AG20443 (cell line): ENCODE measurements around the gene PTPDC1.

ENCODE experiments used
- DNase-seq: peaks from one replicate; pipeline ENCODE4 v3.0.0; 2012; ENCODE audit warnings: low spot score, mixed read lengths

Gene PTPDC1

GRCh38 chr9:94084314-94084713 is at the start of gene PTPDC1:
PTPDC1 (plus strand) TSS chr9:94084464; CDS start chr9:94084531, 67 bp downstream.
- DNase-seq, result peak; percentile 37

- DNase-seq, result no peak
These were observed 49.8 kb upstream of the PTPDC1 start for GRCh38 chr9:94034511-94034910.

- no peak for DNase-seq
These were observed 44.5 kb upstream of the PTPDC1 start for GRCh38 chr9:94039786-94040185.

GRCh38 chr9:94042516-94043360 is 41.5 kb upstream of the PTPDC1 start:
- DNase-seq, result no peak

GRCh38 chr9:94054716-94055115 is 29.5 kb upstream of the PTPDC1 start:
- no peak for DNase-seq

GRCh38 chr9:94056442-94056974 is 27.8 kb upstream of the PTPDC1 start:
- peak; percentile 63 for DNase-seq

- DNase-seq, result no peak
These were observed 26.3 kb upstream of the PTPDC1 start for GRCh38 chr9:94057918-94058317.

GRCh38 chr9:94061864-94062263 is 22.4 kb upstream of the PTPDC1 start:
- DNase-seq, result no peak

- peak; percentile 70 for DNase-seq
These were observed 18.7 kb upstream of the PTPDC1 start for GRCh38 chr9:94065535-94065961.

GRCh38 chr9:94068257-94068656 is 16.0 kb upstream of the PTPDC1 start:
- DNase-seq, result no peak

GRCh38 chr9:94076557-94076956 is 7.7 kb upstream of the PTPDC1 start:
- DNase-seq, result no peak

GRCh38 chr9:94078086-94078485 is 6.2 kb upstream of the PTPDC1 start:
- DNase-seq, result no peak

GRCh38 chr9:94079236-94079635 is 5.0 kb upstream of the PTPDC1 start:
- DNase-seq, result no peak

- no peak for DNase-seq
These were observed 4.0 kb upstream of the PTPDC1 start for GRCh38 chr9:94080249-94080648.

GRCh38 chr9:94081435-94081834 is 2.8 kb upstream of the PTPDC1 start:
- no peak for DNase-seq

- no peak for DNase-seq
These were observed 2.3 kb upstream of the PTPDC1 start for GRCh38 chr9:94081864-94082463.

GRCh38 chr9:94082553-94082952 is 1.7 kb upstream of the PTPDC1 start:
- no peak for DNase-seq

GRCh38 chr9:94082956-94083355 is 1.3 kb upstream of the PTPDC1 start:
- DNase-seq, result no peak

- no peak for DNase-seq
These were observed 880 bp upstream of the PTPDC1 start for GRCh38 chr9:94083384-94083783.

GRCh38 chr9:94085062-94085639 is 887 bp downstream of the PTPDC1 start:
- peak; percentile 11 for DNase-seq

- peak; percentile 51 for DNase-seq
These were observed 2.5 kb downstream of the PTPDC1 start for GRCh38 chr9:94086486-94087345.
